Measurements from ENCODE around the gene PLA2G15.

PLA2G15 gene

GRCh38 chr16:68231384-68232136 lies 13.6 kb upstream of the PLA2G15 start:
- Histone ChIP-seq H3K9me3 (ENCODE audit: control insufficient read depth, insufficient read depth, low read length) (no peaks in the 10 kb centered on the region), H3K4me2 (ENCODE audit: low read length) (no peak overlapping the region), H3K27me3 (ENCODE audit: control insufficient read depth, low read length) (no peaks in the 10 kb centered on the region), H3K27ac (ENCODE audit: low read depth, low read length) (no peak overlapping the region), H4K20me1 (ENCODE audit: control insufficient read depth, insufficient read depth, low read depth, low read length) (no peaks in the 10 kb centered on the region), H3K9me2 (replicated peaks; ENCODE audit: control insufficient read depth, low read length) (no peaks in the 10 kb centered on the region), H3K4me1 (ENCODE audit: control insufficient read depth, low read length) (peaks cover 36% of the 10 kb centered on the region), H3K36me3 (ENCODE audit: control insufficient read depth, low read length) (peaks cover 9% of the 10 kb centered on the region), H3K79me2 (ENCODE audit: control insufficient read depth, low read length) (no peaks in the 10 kb centered on the region), H3K4me3 (ENCODE audit: low read length) (no peak overlapping the region), H3F3A (ENCODE audit: control insufficient read depth, insufficient read depth) (peaks cover 9% of the 10 kb centered on the region; the same call in 1 of the 2 replicates)
- TF ChIP-seq EZH2phosphoT487 (IDR thresholded peaks at IDR 0.05; ENCODE audit: borderline replicate concordance, low read length) (no peak), CTCF (IDR thresholded peaks at IDR 0.05; ENCODE audit: low read depth, low read length, poor library complexity, severe bottlenecking) (no peak)

GRCh38 chr16:68232335-68232734 lies 12.8 kb upstream of the PLA2G15 start:
- TF ChIP-seq CTCF (IDR thresholded peaks at IDR 0.05; ENCODE audit: low read depth, low read length, poor library complexity, severe bottlenecking) (no peak), EZH2phosphoT487 (IDR thresholded peaks at IDR 0.05; ENCODE audit: borderline replicate concordance, low read length) (no peak)
- no peaks in the 10 kb centered on the region for H4K20me1 ChIP-seq (ENCODE audit: control insufficient read depth, insufficient read depth, low read depth, low read length)
- no peak overlapping the region for H3K4me3 ChIP-seq (ENCODE audit: low read length)

GRCh38 chr16:68233085-68233834 lies 11.9 kb upstream of the PLA2G15 start:
- Histone ChIP-seq H3K36me3 (ENCODE audit: control insufficient read depth, low read length) (no peaks in the 10 kb centered on the region; the same call in 1 of the 2 replicates), H3K4me2 (ENCODE audit: low read length) (no peak overlapping the region), H3F3A (ENCODE audit: control insufficient read depth, insufficient read depth) (peaks cover 4% of the 10 kb centered on the region; the same call in 1 of the 2 replicates), H3K4me3 (ENCODE audit: low read length) (no peak overlapping the region), H3K27ac (ENCODE audit: low read depth, low read length) (no peak overlapping the region), H3K79me2 (ENCODE audit: control insufficient read depth, low read length) (no peaks in the 10 kb centered on the region), H3K27me3 (ENCODE audit: control insufficient read depth, low read length) (no peaks in the 10 kb centered on the region), H3K9me2 (replicated peaks; ENCODE audit: control insufficient read depth, low read length) (no peaks in the 10 kb centered on the region), H3K9me3 (ENCODE audit: control insufficient read depth, insufficient read depth, low read length) (no peaks in the 10 kb centered on the region), H4K20me1 (ENCODE audit: control insufficient read depth, insufficient read depth, low read depth, low read length) (no peaks in the 10 kb centered on the region), H3K4me1 (ENCODE audit: control insufficient read depth, low read length) (peaks cover 33% of the 10 kb centered on the region)
- TF ChIP-seq EZH2phosphoT487 (IDR thresholded peaks at IDR 0.05; ENCODE audit: borderline replicate concordance, low read length) (no peak), CTCF (IDR thresholded peaks at IDR 0.05; ENCODE audit: low read depth, low read length, poor library complexity, severe bottlenecking) (no peak)

More at GRCh38 chr16:68232335-68232734, 12.8 kb upstream of the PLA2G15 start:
- Histone ChIP-seq H3K4me1 (ENCODE audit: control insufficient read depth, low read length) (peaks cover 38% of the 10 kb centered on the region), H3K4me2 (ENCODE audit: low read length) (no peak overlapping the region), H3K27ac (ENCODE audit: low read depth, low read length) (no peak overlapping the region), H3K79me2 (ENCODE audit: control insufficient read depth, low read length) (no peaks in the 10 kb centered on the region), H3K9me3 (ENCODE audit: control insufficient read depth, insufficient read depth, low read length) (no peaks in the 10 kb centered on the region), H3K27me3 (ENCODE audit: control insufficient read depth, low read length) (no peaks in the 10 kb centered on the region), H3K9me2 (replicated peaks; ENCODE audit: control insufficient read depth, low read length) (no peaks in the 10 kb centered on the region), H3K36me3 (ENCODE audit: control insufficient read depth, low read length) (peaks cover 7% of the 10 kb centered on the region), H3F3A (ENCODE audit: control insufficient read depth, insufficient read depth) (peaks cover 9% of the 10 kb centered on the region; the same call in 1 of the 2 replicates)
